NCI-H1105 treated with DMSO at 0.1 percent for 48 hours (cell line): ENCODE results near the gene MAP3K9.

Source experiments
- DNase-seq: peaks from one replicate; lab custom pipeline; 2025; lab: John Stamatoyannopoulos, UW

Gene MAP3K9

GRCh38 chr14:70697701-70698100 is 111.6 kb downstream of the MAP3K9 start:
- no peak for DNase-seq

- peak; percentile 64 for DNase-seq
Observed at GRCh38 chr14:70696026-70696425, 113.3 kb downstream of the MAP3K9 start.

DNA sequence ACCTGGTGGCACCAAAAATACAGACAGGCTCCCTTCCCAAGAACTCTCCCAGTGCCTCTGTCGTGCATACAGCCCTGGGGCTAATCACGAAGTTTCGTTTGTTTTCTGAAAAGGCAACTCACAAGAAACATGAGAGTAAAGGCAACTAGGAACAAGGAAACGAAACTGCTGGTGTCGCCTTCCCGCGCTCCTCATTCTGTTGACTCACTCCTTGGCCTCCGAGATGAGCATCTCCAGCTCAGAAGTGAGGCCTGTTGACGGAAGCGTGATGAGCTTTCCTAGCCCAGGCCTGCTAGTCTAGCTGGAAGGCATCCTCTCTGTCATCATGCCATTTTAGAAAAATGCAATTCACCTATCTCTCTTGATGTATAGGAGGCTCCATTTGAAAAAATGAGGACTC is 117.1 kb downstream of the MAP3K9 start:
- DNase-seq = no peak

GRCh38 chr14:70685474-70686197 is 123.7 kb downstream of the MAP3K9 start:
- DNase-seq = no peak

DNA sequence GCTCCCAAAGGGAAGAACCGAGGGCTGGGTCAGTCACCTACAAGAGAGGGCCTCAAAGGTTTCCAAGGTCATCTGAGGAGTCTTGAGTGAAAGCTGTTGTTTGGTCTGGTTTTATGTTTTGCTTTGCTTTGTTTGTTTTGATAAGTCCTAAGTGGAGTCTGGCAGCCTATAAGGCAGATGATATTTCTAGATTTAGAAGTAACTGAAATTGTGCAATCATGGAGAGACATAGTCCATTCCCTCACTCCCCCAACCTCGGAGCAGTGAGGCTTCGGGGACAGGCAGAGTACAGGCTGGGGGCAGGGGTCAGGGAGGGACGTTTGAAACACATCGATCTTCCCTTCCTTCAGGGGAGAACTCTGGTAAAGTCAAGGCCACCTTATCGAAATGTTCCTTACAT is 125.3 kb downstream of the MAP3K9 start:
- no peak for DNase-seq

DNA sequence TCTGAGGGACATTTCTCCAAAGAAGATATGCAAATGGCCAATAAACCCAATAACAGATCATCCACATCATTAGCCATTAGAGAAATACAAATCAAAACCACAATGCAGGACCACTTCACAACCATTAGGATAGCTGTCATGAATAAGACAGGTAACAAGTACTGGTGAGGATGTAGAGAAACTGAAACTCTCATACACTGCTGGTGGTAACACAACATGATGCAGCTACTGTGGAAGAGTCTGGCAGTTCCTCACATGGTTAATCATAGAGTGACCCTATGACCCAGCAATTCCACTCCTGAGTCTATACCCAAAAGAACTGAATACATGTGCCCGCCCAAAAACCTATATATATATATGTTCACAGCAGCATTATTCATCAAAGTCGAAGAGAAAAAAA is 128.6 kb downstream of the MAP3K9 start:
- DNase-seq = no peak

GRCh38 chr14:70677341-70677740 is 132.0 kb downstream of the MAP3K9 start:
- DNase-seq = no peak
